Loucy (cell line): Measurements from ENCODE around the gene GAPT.

Experiments used
- H2AFZ ChIP-seq: fragments of 200-600 bp; sonication (generic); 2 replicates; pipeline ENCODE4 v1.6.0; 2016; ENCODE audit warnings: antibody characterized with exemption, mild to moderate bottlenecking, low read length, moderate library complexity
- H3F3A ChIP-seq: fragments of 200-600 bp; 2 replicates; pipeline ENCODE4 v1.6.0; 2016; ENCODE audit warnings: antibody characterized with exemption, low read depth, mild to moderate bottlenecking
- H3K27me3 ChIP-seq: fragments of 200-600 bp; sonication (generic); 2 replicates; pipeline ENCODE4 v1.6.1; 2014; ENCODE audit warnings: low read length, mild to moderate bottlenecking; ENCODE audit not compliant: insufficient read depth, poor library complexity, severe bottlenecking
- H3K36me3 ChIP-seq: fragments of 200-600 bp; sonication (generic); 2 replicates; pipeline ENCODE4 v1.6.1; 2016; ENCODE audit warnings: low read length; ENCODE audit not compliant: insufficient read depth
- H3K4me1 ChIP-seq: fragments of 200-600 bp; sonication (generic); 2 replicates; pipeline ENCODE4 v1.5.1; 2014; ENCODE audit warnings: low read length, mild to moderate bottlenecking; ENCODE audit not compliant: insufficient read depth, poor library complexity, severe bottlenecking
- H3K4me2 ChIP-seq: fragments of 200-600 bp; sonication (generic); 2 replicates; pipeline ENCODE4 v1.6.0; 2014; ENCODE audit warnings: antibody characterized with exemption, low read length, low read depth, mild to moderate bottlenecking; ENCODE audit not compliant: poor library complexity, severe bottlenecking
- H3K4me3 ChIP-seq: fragments of 200-600 bp; sonication (generic); 2 replicates; pipeline ENCODE4 v1.5.1; 2014; ENCODE audit warnings: low read length, mild to moderate bottlenecking, mixed read lengths; ENCODE audit not compliant: poor library complexity, severe bottlenecking
- H3K79me2 ChIP-seq: fragments of 200-600 bp; sonication (generic); 2 replicates; pipeline ENCODE4 v1.6.1; 2014; ENCODE audit warnings: low read length; ENCODE audit not compliant: insufficient read depth
- H3K9ac ChIP-seq: fragments of 200-600 bp; sonication (generic); 2 replicates; pipeline ENCODE4 v1.6.0; 2014; ENCODE audit warnings: mild to moderate bottlenecking, low read depth, low read length, moderate library complexity; ENCODE audit not compliant: poor library complexity, severe bottlenecking
- H3K9me2 ChIP-seq: fragments of 200-600 bp; sonication (generic); replicated peaks from 2 replicates; pipeline ENCODE4 v1.6.1; 2016; ENCODE audit warnings: low read depth, low read length, mixed read lengths
- H3K9me3 ChIP-seq: fragments of 200-600 bp; sonication (generic); 2 replicates; pipeline ENCODE4 v1.6.1; 2014; ENCODE audit warnings: mild to moderate bottlenecking, antibody characterized with exemption, low read length, low read depth; ENCODE audit not compliant: insufficient read depth
- H4K20me1 ChIP-seq: fragments of 200-600 bp; sonication (generic); 2 replicates; pipeline ENCODE4 v1.6.0; 2014; ENCODE audit warnings: antibody characterized with exemption, low read length, mild to moderate bottlenecking; ENCODE audit not compliant: insufficient read depth, poor library complexity, severe bottlenecking
- EZH2phosphoT487 ChIP-seq: fragments of 200-600 bp; IDR thresholded peaks from 2 replicates; pipeline ENCODE4 v1.6.1; 2018; ENCODE audit warnings: antibody characterized with exemption, mild to moderate bottlenecking, moderate library complexity, borderline replicate concordance
- TF ChIP-seq, protein P1 (sequence below): fragments of 200-600 bp; sonication (generic); conservative IDR thresholded peaks from 2 replicates; pipeline ENCODE4 v1.5.1; 2014; ENCODE audit warnings: mild to moderate bottlenecking, antibody characterized with exemption, low read length

The GAPT gene

DNA sequence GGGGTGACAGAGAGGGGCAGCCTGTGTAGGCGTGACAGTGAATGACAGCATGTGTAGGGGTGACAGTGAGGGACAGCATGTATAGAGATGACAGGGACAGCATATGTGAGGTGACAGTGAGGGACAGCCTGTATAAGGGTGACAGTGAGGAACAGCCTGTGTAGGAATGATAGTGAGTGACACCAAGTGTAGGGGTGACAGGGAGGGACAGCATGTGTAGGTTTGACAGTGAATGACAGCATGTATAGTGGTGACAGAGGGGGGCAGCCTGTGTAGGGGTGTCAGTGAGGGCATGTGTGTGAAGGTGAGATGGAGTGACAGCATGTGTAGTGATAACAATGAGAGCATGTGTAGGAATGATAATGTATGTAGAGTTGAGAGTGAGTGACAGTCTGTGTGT, 8.7 kb upstream of the GAPT start:
- H3K9ac ChIP-seq = no peak overlapping the region
- H3K9me2 ChIP-seq = no peaks in the 10 kb centered on the region
- no peaks in the 10 kb centered on the region for H3K36me3 ChIP-seq
- TF ChIP-seq, protein P1, sequence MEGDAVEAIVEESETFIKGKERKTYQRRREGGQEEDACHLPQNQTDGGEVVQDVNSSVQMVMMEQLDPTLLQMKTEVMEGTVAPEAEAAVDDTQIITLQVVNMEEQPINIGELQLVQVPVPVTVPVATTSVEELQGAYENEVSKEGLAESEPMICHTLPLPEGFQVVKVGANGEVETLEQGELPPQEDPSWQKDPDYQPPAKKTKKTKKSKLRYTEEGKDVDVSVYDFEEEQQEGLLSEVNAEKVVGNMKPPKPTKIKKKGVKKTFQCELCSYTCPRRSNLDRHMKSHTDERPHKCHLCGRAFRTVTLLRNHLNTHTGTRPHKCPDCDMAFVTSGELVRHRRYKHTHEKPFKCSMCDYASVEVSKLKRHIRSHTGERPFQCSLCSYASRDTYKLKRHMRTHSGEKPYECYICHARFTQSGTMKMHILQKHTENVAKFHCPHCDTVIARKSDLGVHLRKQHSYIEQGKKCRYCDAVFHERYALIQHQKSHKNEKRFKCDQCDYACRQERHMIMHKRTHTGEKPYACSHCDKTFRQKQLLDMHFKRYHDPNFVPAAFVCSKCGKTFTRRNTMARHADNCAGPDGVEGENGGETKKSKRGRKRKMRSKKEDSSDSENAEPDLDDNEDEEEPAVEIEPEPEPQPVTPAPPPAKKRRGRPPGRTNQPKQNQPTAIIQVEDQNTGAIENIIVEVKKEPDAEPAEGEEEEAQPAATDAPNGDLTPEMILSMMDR = no peak
- no peak for TF ChIP-seq EZH2phosphoT487
- no peaks in the 10 kb centered on the region for H3K4me1 ChIP-seq
- H2AFZ ChIP-seq = no peak overlapping the region
- no peaks in the 10 kb centered on the region for H3F3A ChIP-seq
- H3K4me2 ChIP-seq = no peak overlapping the region
- H3K79me2 ChIP-seq = no peaks in the 10 kb centered on the region
- no peaks in the 10 kb centered on the region for H3K27me3 ChIP-seq
- H4K20me1 ChIP-seq = no peaks in the 10 kb centered on the region
- H3K4me3 ChIP-seq = no peak overlapping the region
- H3K9me3 ChIP-seq = no peaks in the 10 kb centered on the region

DNA sequence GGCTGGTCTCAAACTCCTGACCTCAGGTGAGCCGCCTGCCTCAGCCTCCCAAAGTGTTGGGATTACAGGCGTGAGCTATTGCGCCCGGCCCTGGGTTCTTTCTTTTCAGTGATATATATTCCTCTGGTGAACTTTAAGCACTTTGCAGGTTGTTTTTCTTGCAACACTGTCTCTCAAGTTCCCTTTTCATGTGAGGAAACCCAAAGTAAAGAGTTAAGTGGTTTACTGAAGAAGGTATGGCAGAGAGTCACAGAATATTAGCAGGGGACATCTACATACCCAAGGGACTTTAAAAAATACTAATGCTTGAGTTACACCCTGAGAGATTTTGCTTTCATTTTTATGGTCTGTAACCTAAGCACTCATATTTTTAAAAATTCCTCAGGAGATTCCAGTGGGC, 6.7 kb upstream of the GAPT start:
- Histone ChIP-seq H3K4me1 (no peaks in the 10 kb centered on the region), H3K9me3 (no peaks in the 10 kb centered on the region), H3K9ac (no peak overlapping the region), H2AFZ (no peak overlapping the region), H3K9me2 (no peaks in the 10 kb centered on the region), H4K20me1 (no peaks in the 10 kb centered on the region), H3F3A (no peaks in the 10 kb centered on the region), H3K4me2 (no peak overlapping the region), H3K4me3 (no peak overlapping the region), H3K79me2 (no peaks in the 10 kb centered on the region), H3K36me3 (no peaks in the 10 kb centered on the region), H3K27me3 (no peaks in the 10 kb centered on the region)
- TF ChIP-seq EZH2phosphoT487 = no peak
- TF ChIP-seq, protein P1 = no peak

DNA sequence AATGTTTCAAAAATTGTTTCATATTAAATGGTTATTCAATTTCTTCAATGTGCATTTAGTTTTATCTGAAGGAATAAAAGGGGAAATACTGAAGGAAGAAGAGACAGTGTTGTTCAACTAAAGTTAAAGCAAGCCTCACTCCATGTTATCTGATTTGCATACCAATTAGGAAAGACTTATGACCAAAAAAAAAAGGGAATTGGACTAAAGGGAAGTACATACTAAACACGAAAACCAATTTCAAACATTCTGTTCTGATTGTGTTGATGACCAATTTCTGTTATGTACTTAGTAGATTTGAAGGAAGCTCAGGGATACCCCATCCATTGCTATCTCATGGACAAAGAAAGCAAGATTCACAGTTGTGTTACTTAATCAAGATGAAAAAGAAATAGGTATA, 4.9 kb upstream of the GAPT start:
- Histone ChIP-seq H2AFZ (no peak overlapping the region), H3K79me2 (no peaks in the 10 kb centered on the region), H3K4me2 (no peak overlapping the region), H3K27me3 (no peaks in the 10 kb centered on the region), H4K20me1 (no peaks in the 10 kb centered on the region), H3K36me3 (no peaks in the 10 kb centered on the region), H3K9me2 (no peaks in the 10 kb centered on the region), H3K9ac (no peak overlapping the region), H3K4me1 (peaks cover 5% of the 10 kb centered on the region), H3K9me3 (no peaks in the 10 kb centered on the region), H3K4me3 (no peak overlapping the region), H3F3A (no peaks in the 10 kb centered on the region)
- TF ChIP-seq, protein P1 = no peak
- no peak for TF ChIP-seq EZH2phosphoT487
